GM10248 (cell line): ENCODE measurements around the gene GORASP1.

Experiments used
- CTCF ChIA-PET: fragments of 300-600 bp; sonication (Branson Sonifier 250); formaldehyde crosslinking; extraction: SDS; loops from one replicate; lab custom pipeline; 2021; ENCODE audit warnings: antibody characterized with exemption; lab: Yijun Ruan, JAX
- POLR2A ChIA-PET: fragments of 350-650 bp; sonication (Branson Sonifier 250); formaldehyde crosslinking; extraction: SDS; loops from one replicate; lab custom pipeline; 2020; ENCODE audit warnings: antibody characterized with exemption; lab: Yijun Ruan, JAX
- DNase-seq: peaks from one replicate; pipeline ENCODE4 v3.0.0; 2012; ENCODE audit errors: extremely low spot score
- TF ChIP-seq, protein P1 (sequence below): IDR thresholded peaks from 2 replicates; pipeline ENCODE4 v1.5.1; 2012; ENCODE audit warnings: mild to moderate bottlenecking, low read depth; ENCODE audit errors: extremely low read depth, missing control alignments, control extremely low read depth

GORASP1 gene

DNA sequence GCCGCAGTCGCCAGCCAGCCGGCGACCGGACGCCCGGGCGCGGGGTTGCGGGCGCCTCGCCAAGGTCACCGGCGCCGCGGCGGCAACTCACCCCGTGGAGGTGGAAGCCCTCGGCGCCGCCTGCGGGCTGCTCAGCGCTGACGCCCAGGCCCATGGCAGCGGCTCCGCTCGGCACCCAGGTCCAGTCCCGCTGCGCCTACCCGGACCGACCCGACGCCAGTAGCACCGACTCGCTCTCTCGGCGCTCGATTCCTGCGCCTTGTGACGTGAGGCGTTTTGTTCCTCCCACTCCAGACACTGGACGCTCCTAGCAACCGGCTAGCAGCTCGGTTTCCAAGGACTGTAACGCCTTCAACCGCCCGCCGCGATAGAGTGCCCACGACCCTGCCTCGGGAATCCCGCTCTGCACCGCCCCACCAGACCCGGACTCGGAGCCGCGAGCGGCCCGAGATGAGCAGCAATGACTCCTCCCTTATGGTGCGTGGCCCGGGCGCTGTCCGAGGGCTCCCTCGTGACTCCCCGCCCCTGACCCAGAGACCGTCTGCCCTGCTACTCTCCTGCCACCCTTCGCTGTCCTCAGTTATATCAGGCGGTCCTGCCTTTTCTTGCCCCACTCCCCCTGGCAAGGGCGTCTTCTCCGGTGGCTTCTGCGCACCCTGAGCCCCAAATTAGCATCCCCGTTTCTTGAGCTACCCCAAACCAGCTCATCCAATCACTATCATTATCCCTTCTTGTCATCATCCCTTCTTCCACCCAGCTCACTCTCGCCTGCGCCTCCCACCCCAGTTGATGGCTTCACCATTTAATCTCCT, at the start of gene GORASP1, which contains the start of gene TTC21A:
GORASP1 (minus strand) TSS at position 240 of the 812 bp plus-strand sequence; CDS start at position 154, 86 bp downstream.
TTC21A (plus strand) TSS at position 293 of the 812 bp plus-strand sequence; CDS start at position 451, 158 bp downstream.
- ChIA-PET CTCF (interaction anchor here (1.0 to 2.8 kb wide), 7 partner anchors 11 to 180 kb away, joined by 3 to 17 read pairs (median 4); no protein-coding TSS in a partner anchor), POLR2A (interaction anchor here (1.1 kb wide), 1 partner anchor 70 kb away, joined by 5 read pairs; no protein-coding TSS in a partner anchor)
- TF ChIP-seq, protein P1, sequence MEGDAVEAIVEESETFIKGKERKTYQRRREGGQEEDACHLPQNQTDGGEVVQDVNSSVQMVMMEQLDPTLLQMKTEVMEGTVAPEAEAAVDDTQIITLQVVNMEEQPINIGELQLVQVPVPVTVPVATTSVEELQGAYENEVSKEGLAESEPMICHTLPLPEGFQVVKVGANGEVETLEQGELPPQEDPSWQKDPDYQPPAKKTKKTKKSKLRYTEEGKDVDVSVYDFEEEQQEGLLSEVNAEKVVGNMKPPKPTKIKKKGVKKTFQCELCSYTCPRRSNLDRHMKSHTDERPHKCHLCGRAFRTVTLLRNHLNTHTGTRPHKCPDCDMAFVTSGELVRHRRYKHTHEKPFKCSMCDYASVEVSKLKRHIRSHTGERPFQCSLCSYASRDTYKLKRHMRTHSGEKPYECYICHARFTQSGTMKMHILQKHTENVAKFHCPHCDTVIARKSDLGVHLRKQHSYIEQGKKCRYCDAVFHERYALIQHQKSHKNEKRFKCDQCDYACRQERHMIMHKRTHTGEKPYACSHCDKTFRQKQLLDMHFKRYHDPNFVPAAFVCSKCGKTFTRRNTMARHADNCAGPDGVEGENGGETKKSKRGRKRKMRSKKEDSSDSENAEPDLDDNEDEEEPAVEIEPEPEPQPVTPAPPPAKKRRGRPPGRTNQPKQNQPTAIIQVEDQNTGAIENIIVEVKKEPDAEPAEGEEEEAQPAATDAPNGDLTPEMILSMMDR = no peak
- DNase-seq = peak; percentile 88

GRCh38 chr3:39156421-39156820, 49.0 kb upstream of the GORASP1 start:
- no peak for DNase-seq
- TF ChIP-seq, protein P1 = no peak
- ChIA-PET POLR2A (no interaction called here), CTCF (interaction anchor here (1.0 to 3.8 kb wide), 5 partner anchors 11 to 132 kb away, joined by 3 to 18 read pairs (median 4); no protein-coding TSS in a partner anchor)

DNA sequence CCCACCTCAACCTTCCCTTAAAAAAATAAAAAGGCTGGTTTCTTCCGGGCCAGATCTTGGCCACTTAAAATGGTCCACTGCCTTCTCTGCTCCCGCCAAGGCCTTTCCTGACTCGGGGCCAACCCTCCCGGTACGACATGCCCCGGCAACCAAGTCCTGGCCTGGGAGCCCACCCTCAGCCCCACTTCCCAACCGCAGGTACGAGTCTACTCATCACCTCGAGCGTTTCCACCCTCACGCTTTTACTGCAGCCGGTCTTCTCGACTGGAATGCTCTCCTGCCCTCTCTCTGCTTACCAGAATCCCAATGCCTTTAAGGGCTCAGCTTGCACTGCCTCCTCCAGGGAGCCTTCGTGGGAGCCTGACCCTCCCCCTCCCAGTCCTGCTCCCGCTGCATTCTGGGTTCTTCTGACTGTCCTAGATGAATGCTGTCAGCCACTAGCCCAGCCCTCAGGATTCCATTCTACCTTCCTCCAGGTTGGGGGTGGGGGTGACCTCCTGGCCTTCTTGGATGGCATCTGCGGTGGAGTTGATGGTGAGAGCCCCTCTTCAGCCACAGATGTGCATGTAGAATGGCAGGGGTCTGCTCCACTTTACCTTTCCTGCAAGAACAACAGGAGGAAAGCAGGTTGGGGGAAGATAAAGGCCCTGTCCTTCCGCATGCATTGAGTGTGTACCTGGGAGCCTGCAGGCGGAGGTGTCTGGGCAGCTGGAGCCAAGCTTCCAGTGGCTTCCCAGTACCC, 47.0 kb upstream of the GORASP1 start:
- DNase-seq = no peak
- ChIA-PET POLR2A (no interaction called here), CTCF (interaction anchor here (1.0 to 1.9 kb wide), 3 partner anchors 18 to 134 kb away, joined by 3 to 4 read pairs (median 4); no protein-coding TSS in a partner anchor)
- TF ChIP-seq, protein P1 = no peak

GRCh38 chr3:39153977-39154279, 46.5 kb upstream of the GORASP1 start:
- TF ChIP-seq, protein P1 = no peak
- ChIA-PET CTCF (interaction anchor here (1.0 to 1.6 kb wide), 2 partner anchors 18 to 135 kb away, joined by 3 to 4 read pairs; no protein-coding TSS in a partner anchor), POLR2A (no interaction called here)
- no peak for DNase-seq

GRCh38 chr3:39150803-39151631, 43.6 kb upstream of the GORASP1 start:
- TF ChIP-seq, protein P1 = no peak
- ChIA-PET POLR2A (interaction anchor here (0.5 to 0.6 kb wide), 2 partner anchors 41 to 106 kb away, joined by 3 read pairs; partner anchors contain the start of gene XIRP1), CTCF (interaction anchor here (0.7 to 9.0 kb wide), 3 partner anchors 20 to 137 kb away, joined by 3 to 49 read pairs (median 7); no protein-coding TSS in a partner anchor)
- no peak for DNase-seq
